Upper lobe of right lung (tissue), 1 donor: ENCODE data around the gene TPR. TPM values are rescaled to one million over a fixed set of nuclear protein-coding genes. Genes with fewer than 3 reads are reported as not detected.

ENCODE experiments used
- ATAC-seq: fragments of 200-7000 bp; cut with Tn5 transposase; one replicate; pipeline ENCODE4 v1.9.1; 2020; ENCODE audit warnings: mild to moderate bottlenecking, moderate library complexity
- DNase-seq: peaks from one replicate; pipeline ENCODE4 v3.0.0-alpha.2; 2020
- H3K27ac ChIP-seq: fragments of 200-600 bp; one replicate; pipeline ENCODE4 v1.8.0; 2022
- H3K27me3 ChIP-seq: fragments of 200-600 bp; one replicate; pipeline ENCODE4 v1.8.0; 2022; ENCODE audit warnings: mild to moderate bottlenecking
- H3K36me3 ChIP-seq: fragments of 200-600 bp; one replicate; pipeline ENCODE4 v1.8.0; 2022
- H3K4me1 ChIP-seq: fragments of 200-600 bp; one replicate; pipeline ENCODE4 v1.8.0; 2022
- H3K4me3 ChIP-seq: fragments of 200-600 bp; one replicate; pipeline ENCODE4 v1.8.0; 2022; ENCODE audit warnings: mild to moderate bottlenecking
- H3K9me3 ChIP-seq: fragments of 200-600 bp; one replicate; pipeline ENCODE4 v1.8.0; 2022
- intact Hi-C: fragments of 100-400 bp; cut with DNase I; formaldehyde crosslinking; loops from one replicate; pipeline ENCODE4 v1.11.0; 2022
- total RNA-seq: library from RNA; stranded (reverse); fragmentation: NEBNext Ultra II Directional; extraction: Animal tissue kit (Norgen Biotek cat#: 25700); gene quantifications from one replicate; pipeline ENCODE4 v1.2.1, GENCODE V29; 2021
- TF ChIP-seq, protein P1 (sequence below): fragments of 200-600 bp; IDR thresholded peaks from one replicate; pipeline ENCODE4 v1.8.0; 2022; ENCODE audit warnings: antibody characterized with exemption
- donor health status: DM: no; HTN: yes; CAD: no; lungs with severe emphysema.

Gene TPR
- total RNA-seq, 1 donor from 2014 or later = 83.4 TPM

- H3K4me1 ChIP-seq = no peaks in the 10 kb centered on the region
- DNase-seq = no peak
- TF ChIP-seq, protein P1, sequence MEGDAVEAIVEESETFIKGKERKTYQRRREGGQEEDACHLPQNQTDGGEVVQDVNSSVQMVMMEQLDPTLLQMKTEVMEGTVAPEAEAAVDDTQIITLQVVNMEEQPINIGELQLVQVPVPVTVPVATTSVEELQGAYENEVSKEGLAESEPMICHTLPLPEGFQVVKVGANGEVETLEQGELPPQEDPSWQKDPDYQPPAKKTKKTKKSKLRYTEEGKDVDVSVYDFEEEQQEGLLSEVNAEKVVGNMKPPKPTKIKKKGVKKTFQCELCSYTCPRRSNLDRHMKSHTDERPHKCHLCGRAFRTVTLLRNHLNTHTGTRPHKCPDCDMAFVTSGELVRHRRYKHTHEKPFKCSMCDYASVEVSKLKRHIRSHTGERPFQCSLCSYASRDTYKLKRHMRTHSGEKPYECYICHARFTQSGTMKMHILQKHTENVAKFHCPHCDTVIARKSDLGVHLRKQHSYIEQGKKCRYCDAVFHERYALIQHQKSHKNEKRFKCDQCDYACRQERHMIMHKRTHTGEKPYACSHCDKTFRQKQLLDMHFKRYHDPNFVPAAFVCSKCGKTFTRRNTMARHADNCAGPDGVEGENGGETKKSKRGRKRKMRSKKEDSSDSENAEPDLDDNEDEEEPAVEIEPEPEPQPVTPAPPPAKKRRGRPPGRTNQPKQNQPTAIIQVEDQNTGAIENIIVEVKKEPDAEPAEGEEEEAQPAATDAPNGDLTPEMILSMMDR = no peak
- intact Hi-C loops = no loop called here
- H3K27ac ChIP-seq = no peak within 1 kb of the TSS
- H3K4me3 ChIP-seq = no peak within 1 kb of the TSS
- ATAC-seq = no peak
- no peaks in the 10 kb centered on the region for H3K9me3 ChIP-seq
- no peaks in the 10 kb centered on the region for H3K27me3 ChIP-seq
- no peaks in the 10 kb centered on the region for H3K36me3 ChIP-seq
Measured at GRCh38 chr1:186295980-186296379, 79.1 kb downstream of the TPR start, which contains the start of gene PRG4. Gene PRG4, plus strand, starts transcription at chr1:186296279.

GRCh38 chr1:186292875-186293274 lies 82.2 kb downstream of the TPR start:
- Histone ChIP-seq H3K9me3 (no peaks in the 10 kb centered on the region), H3K27me3 (no peaks in the 10 kb centered on the region), H3K36me3 (no peaks in the 10 kb centered on the region), H3K4me3 (no peak overlapping the region), H3K27ac (no peak overlapping the region), H3K4me1 (no peaks in the 10 kb centered on the region)
- TF ChIP-seq, protein P1 = no peak
- intact Hi-C loops = no loop called here
- DNase-seq (no peak), ATAC-seq (no peak)

- no peak for ATAC-seq
Measured at GRCh38 chr1:186291271-186291670, 83.8 kb downstream of the TPR start.

GRCh38 chr1:186289943-186290545 lies 85.0 kb downstream of the TPR start:
- TF ChIP-seq, protein P1 = no peak
- ATAC-seq (no peak), DNase-seq (no peak)
- Histone ChIP-seq H3K27ac (no peak overlapping the region), H3K9me3 (no peaks in the 10 kb centered on the region), H3K4me1 (no peaks in the 10 kb centered on the region), H3K4me3 (no peak overlapping the region), H3K27me3 (no peaks in the 10 kb centered on the region), H3K36me3 (no peaks in the 10 kb centered on the region)
- intact Hi-C loops = no loop called here

More at GRCh38 chr1:186291271-186291670, 83.8 kb downstream of the TPR start:
- Histone ChIP-seq H3K27me3 (no peaks in the 10 kb centered on the region), H3K4me1 (no peaks in the 10 kb centered on the region), H3K27ac (no peak overlapping the region), H3K9me3 (no peaks in the 10 kb centered on the region), H3K36me3 (no peaks in the 10 kb centered on the region), H3K4me3 (no peak overlapping the region)
- TF ChIP-seq, protein P1 = no peak
- DNase-seq = no peak
- intact Hi-C loops = no loop called here

GRCh38 chr1:186286615-186287315 lies 88.3 kb downstream of the TPR start:
- no peaks in the 10 kb centered on the region for H3K4me1 ChIP-seq
- H3K4me3 ChIP-seq = no peak overlapping the region
- H3K36me3 ChIP-seq = no peaks in the 10 kb centered on the region
- no peak for DNase-seq
- H3K27me3 ChIP-seq = no peaks in the 10 kb centered on the region
- intact Hi-C loops = no loop called here
- no peaks in the 10 kb centered on the region for H3K9me3 ChIP-seq
- ATAC-seq = no peak
- TF ChIP-seq, protein P1 = no peak
- H3K27ac ChIP-seq = no peak overlapping the region
